BE2C (cell line): Measurements from ENCODE around the gene NAGPA.

ENCODE experiments used
- DNase-seq: peaks from one replicate; pipeline ENCODE4 v3.0.0-alpha.2; 2020
- H3K27me3 ChIP-seq: fragments of 250-450 bp; sonication (Bioruptor Pico); 2 replicates; pipeline ENCODE4 v1.5.1; 2020; ENCODE audit warnings: mild to moderate bottlenecking
- H3K36me3 ChIP-seq: fragments of 250-450 bp; sonication (Bioruptor Pico); 2 replicates; pipeline ENCODE4 v1.5.1; 2020; ENCODE audit warnings: mild to moderate bottlenecking
- H3K4me1 ChIP-seq: fragments of 250-450 bp; sonication (Bioruptor Pico); 2 replicates; pipeline ENCODE4 v1.5.1; 2020
- H3K4me3 ChIP-seq: 2 replicates; pipeline ENCODE4 v1.5.1; 2011; ENCODE audit warnings: low read depth, low read length
- H3K9me3 ChIP-seq: fragments of 250-450 bp; sonication (Bioruptor Pico); 2 replicates; pipeline ENCODE4 v1.5.1; 2020
- TF ChIP-seq, protein P1 (sequence below): IDR thresholded peaks from 2 replicates; pipeline ENCODE4 v1.5.1; 2012; ENCODE audit warnings: mild to moderate bottlenecking, low read depth, low read length

NAGPA gene

DNA sequence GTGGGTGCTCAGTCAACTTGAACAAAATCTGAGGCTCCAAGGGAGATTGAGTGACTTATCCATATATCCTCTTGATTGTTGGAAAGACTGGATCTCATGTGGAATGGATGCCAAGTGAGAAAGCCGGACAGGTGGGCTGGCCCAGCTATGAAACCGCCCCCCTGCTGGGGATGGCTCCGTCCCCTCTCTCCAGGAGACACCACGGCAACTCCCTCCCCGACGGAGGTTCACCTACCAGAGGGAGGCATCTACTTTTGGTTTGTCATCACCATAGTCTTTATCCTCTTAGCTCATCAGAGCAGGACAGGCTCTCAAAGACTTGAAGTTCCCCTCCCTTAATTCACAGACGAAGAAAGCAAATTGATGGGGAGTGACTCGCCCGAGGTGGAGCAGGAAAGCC is 36.1 kb upstream of the NAGPA start:
- TF ChIP-seq, protein P1, sequence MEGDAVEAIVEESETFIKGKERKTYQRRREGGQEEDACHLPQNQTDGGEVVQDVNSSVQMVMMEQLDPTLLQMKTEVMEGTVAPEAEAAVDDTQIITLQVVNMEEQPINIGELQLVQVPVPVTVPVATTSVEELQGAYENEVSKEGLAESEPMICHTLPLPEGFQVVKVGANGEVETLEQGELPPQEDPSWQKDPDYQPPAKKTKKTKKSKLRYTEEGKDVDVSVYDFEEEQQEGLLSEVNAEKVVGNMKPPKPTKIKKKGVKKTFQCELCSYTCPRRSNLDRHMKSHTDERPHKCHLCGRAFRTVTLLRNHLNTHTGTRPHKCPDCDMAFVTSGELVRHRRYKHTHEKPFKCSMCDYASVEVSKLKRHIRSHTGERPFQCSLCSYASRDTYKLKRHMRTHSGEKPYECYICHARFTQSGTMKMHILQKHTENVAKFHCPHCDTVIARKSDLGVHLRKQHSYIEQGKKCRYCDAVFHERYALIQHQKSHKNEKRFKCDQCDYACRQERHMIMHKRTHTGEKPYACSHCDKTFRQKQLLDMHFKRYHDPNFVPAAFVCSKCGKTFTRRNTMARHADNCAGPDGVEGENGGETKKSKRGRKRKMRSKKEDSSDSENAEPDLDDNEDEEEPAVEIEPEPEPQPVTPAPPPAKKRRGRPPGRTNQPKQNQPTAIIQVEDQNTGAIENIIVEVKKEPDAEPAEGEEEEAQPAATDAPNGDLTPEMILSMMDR: no peak
- Histone ChIP-seq H3K27me3 (peaks cover 27% of the 10 kb centered on the region), H3K9me3 (no peaks in the 10 kb centered on the region), H3K4me3 (no peak overlapping the region), H3K36me3 (peaks cover 4% of the 10 kb centered on the region; the same call in 1 of the 2 replicates), H3K4me1 (no peaks in the 10 kb centered on the region)
- DNase-seq: no peak

DNA sequence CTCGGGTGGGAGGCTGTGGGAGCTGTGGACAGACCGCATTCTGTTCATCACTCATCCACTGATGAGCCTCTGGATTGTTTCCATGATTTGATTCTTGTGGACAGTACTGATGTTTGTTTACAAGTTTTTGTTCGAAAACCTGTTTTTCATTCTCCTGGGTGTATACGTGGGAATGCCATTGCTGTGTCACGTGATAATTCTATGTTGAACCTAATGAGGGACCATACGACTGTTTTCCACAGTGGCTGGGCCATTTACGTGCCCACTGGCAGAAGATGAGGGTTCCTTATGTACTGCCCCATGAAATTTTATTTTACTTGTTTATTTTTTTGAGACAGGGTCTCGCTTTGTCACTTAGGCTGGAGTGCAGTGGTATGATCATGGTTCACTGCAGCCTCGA is 35.3 kb upstream of the NAGPA start:
- Histone ChIP-seq H3K36me3 (no peaks in the 10 kb centered on the region; the same call in 1 of the 2 replicates), H3K4me3 (no peak overlapping the region), H3K27me3 (peaks cover 35% of the 10 kb centered on the region), H3K9me3 (no peaks in the 10 kb centered on the region), H3K4me1 (no peaks in the 10 kb centered on the region)
- TF ChIP-seq, protein P1: no peak
- DNase-seq: no peak

DNA sequence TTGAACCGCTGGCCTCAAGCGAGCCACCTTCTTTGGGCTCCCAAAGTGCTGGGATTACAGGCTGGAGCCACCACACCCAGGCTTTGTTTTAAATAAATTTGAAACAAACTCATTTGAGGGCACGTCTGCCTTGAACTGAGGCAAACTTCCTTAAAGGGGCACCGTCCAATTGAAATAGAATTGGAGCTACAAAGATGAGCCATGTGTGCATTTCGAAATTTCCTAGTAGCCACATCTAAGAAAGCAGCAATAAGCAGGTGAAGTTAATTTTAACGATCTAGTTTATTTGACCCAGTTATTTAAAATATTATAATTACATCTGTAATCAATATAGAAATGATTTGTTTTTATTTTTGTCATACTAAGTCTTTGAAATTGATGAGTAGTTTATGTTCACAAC is 32.8 kb upstream of the NAGPA start:
- H3K4me3 ChIP-seq: no peak overlapping the region
- no peak for DNase-seq
- H3K27me3 ChIP-seq: peaks cover 58% of the 10 kb centered on the region
- TF ChIP-seq, protein P1: no peak
- no peaks in the 10 kb centered on the region for H3K4me1 ChIP-seq
- H3K9me3 ChIP-seq: no peaks in the 10 kb centered on the region; the same call in 1 of the 2 replicates
- H3K36me3 ChIP-seq: no peaks in the 10 kb centered on the region

DNA sequence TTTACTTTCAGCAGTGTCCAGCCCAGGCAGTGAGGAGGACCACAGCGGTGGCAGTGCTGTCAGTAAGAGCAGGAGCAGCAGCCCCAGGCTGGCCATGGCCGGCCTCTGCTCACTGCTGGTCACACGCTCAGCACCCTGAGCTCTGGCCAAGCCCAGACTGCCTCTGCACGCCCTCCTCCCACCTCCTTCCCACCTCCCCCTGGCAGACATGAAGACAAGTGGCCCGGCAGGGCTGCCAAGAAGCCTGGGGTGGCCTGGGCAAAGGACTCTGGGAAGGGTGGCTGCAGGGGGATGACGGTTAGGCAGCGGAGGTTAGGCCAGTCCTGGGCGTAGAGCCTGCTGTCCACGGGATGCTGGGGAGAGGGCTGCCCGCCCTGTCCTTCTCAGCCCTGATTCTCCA is 32.1 kb upstream of the NAGPA start, which contains the start of gene C16orf89:
Gene C16orf89, minus strand, starts transcription at position 144 of the 400 bp plus-strand sequence. Its CDS starts 48 bp downstream, at position 96.
- H3K4me1 ChIP-seq: no peaks in the 10 kb centered on the region
- H3K27me3 ChIP-seq: peaks cover 59% of the 10 kb centered on the region
- no peaks in the 10 kb centered on the region for H3K36me3 ChIP-seq
- TF ChIP-seq, protein P1: no peak
- no peak within 1 kb of the TSS for H3K4me3 ChIP-seq
- no peaks in the 10 kb centered on the region; the same call in 1 of the 2 replicates for H3K9me3 ChIP-seq
- no peak for DNase-seq

DNA sequence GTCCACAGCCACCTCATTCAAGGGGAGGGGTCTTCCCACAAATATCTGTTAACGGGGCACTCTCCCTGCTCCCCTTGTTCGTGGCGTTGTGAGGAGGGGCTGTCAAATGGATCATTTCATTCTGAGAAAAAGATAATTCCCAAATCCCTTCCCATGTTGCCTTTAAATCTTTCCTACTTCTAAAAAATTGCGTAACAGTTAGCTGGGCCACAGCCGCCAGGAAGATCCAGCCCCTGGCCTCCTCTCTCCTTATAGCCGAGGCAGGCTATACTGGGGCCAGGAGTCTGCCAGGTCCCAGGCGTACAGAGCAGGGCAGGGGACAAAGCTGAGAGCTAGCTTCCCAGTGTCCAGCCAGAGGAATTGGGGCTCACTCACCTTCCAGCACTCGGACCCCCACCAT is 31.6 kb upstream of the NAGPA start:
- Histone ChIP-seq H3K36me3 (no peaks in the 10 kb centered on the region), H3K4me3 (no peak overlapping the region), H3K9me3 (no peaks in the 10 kb centered on the region; the same call in 1 of the 2 replicates), H3K4me1 (no peaks in the 10 kb centered on the region), H3K27me3 (peaks cover 59% of the 10 kb centered on the region)
- no peak for DNase-seq
- TF ChIP-seq, protein P1: no peak

DNA sequence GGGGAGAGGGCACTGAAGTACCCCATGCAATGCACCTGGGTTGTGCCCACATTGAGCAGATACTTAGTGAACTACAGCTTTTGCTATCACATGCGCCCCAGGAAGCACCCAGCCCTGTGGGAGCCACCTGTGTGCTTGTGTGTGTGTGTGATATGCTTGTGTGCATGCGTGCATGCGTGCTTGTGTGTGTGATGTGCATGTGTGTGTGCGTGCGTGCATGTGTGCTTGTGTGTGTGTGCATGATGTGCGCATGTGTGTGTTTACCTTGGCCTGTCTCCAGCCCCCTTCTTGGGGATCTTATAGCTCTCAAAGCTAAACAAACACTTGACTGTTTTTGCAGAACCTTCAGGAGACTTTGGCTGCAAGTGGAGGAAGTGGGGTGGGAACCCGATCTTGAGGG is 31.2 kb upstream of the NAGPA start:
- H3K9me3 ChIP-seq: no peaks in the 10 kb centered on the region; the same call in 1 of the 2 replicates
- no peak overlapping the region for H3K4me3 ChIP-seq
- H3K27me3 ChIP-seq: peaks cover 59% of the 10 kb centered on the region
- TF ChIP-seq, protein P1: no peak
- H3K4me1 ChIP-seq: no peaks in the 10 kb centered on the region
- DNase-seq: no peak
- no peaks in the 10 kb centered on the region for H3K36me3 ChIP-seq
